Measurements from ENCODE around the gene DOK6.
"Not testable (repeated sequence)": the region's sequence is repeated elsewhere in the genome, so short reads cannot be mapped to it uniquely, and the experiment has no call there.

The DOK6 gene

GRCh38 chr18:69813559-69813958 is 412.9 kb downstream of the DOK6 start:
- no peak for DNase-seq (ENCODE audit: low spot score)

GRCh38 chr18:69814861-69815385 is 414.2 kb downstream of the DOK6 start:
- DNase-seq (ENCODE audit: low spot score), result no peak

GRCh38 chr18:69817335-69817940 is 416.8 kb downstream of the DOK6 start:
- no peak for DNase-seq (ENCODE audit: low spot score)

GRCh38 chr18:69819460-69819859 is 418.8 kb downstream of the DOK6 start:
- no peak for DNase-seq (ENCODE audit: low spot score)

GRCh38 chr18:69820538-69820937 is 419.9 kb downstream of the DOK6 start:
- DNase-seq (ENCODE audit: low spot score), result no peak

- DNase-seq (ENCODE audit: low spot score), result no peak
These were observed 429.5 kb downstream of the DOK6 start for GRCh38 chr18:69830189-69830588.

GRCh38 chr18:69834980-69835379 is 434.3 kb downstream of the DOK6 start:
- not testable (repeated sequence) for DNase-seq (ENCODE audit: low spot score)

- DNase-seq (ENCODE audit: low spot score), result no peak
These were observed 437.3 kb downstream of the DOK6 start for GRCh38 chr18:69838003-69838402.

GRCh38 chr18:69838620-69839411 is 438.1 kb downstream of the DOK6 start:
- DNase-seq (ENCODE audit: low spot score), result no peak

GRCh38 chr18:69839497-69839896 is 438.8 kb downstream of the DOK6 start:
- DNase-seq (ENCODE audit: low spot score), result no peak

- DNase-seq (ENCODE audit: low spot score), result no peak
These were observed 439.3 kb downstream of the DOK6 start for GRCh38 chr18:69840001-69840400.

GRCh38 chr18:69840445-69840844 is 439.8 kb downstream of the DOK6 start:
- no peak for DNase-seq (ENCODE audit: low spot score)

- DNase-seq (ENCODE audit: low spot score), result no peak
These were observed 440.4 kb downstream of the DOK6 start for GRCh38 chr18:69841117-69841516.

- no peak for DNase-seq (ENCODE audit: low spot score)
These were observed 442.3 kb downstream of the DOK6 start for GRCh38 chr18:69843015-69843414.

GRCh38 chr18:69844656-69845055 is 444.0 kb downstream of the DOK6 start:
- no peak for DNase-seq (ENCODE audit: low spot score)

GRCh38 chr18:69845593-69846506 is 445.2 kb downstream of the DOK6 start:
- no peak for DNase-seq (ENCODE audit: low spot score)

- no peak for DNase-seq (ENCODE audit: low spot score)
These were observed 452.4 kb downstream of the DOK6 start for GRCh38 chr18:69853051-69853450.

- no peak for DNase-seq (ENCODE audit: low spot score)
These were observed 453.8 kb downstream of the DOK6 start for GRCh38 chr18:69854455-69854854.

- no peak for DNase-seq (ENCODE audit: low spot score)
These were observed 458.2 kb downstream of the DOK6 start for GRCh38 chr18:69858897-69859296.

- not testable (repeated sequence) for DNase-seq (ENCODE audit: low spot score)
These were observed 464.1 kb downstream of the DOK6 start for GRCh38 chr18:69864802-69865201.

GRCh38 chr18:69865776-69866175 is 465.1 kb downstream of the DOK6 start:
- no peak for DNase-seq (ENCODE audit: low spot score)

GRCh38 chr18:69866212-69866611 is 465.5 kb downstream of the DOK6 start:
- DNase-seq (ENCODE audit: low spot score), result no peak
